Thyroid gland (tissue), 4 donors: ENCODE results near the gene ADGRG1.

Source experiments
- CTCF ChIP-seq, 6 experiments: fragments of 200-600 bp in 3 of 6; fragments of 450-650 bp in 3 of 6; sonication (generic) in 3 of 6; IDR thresholded peaks; one replicate each; pipeline ENCODE4 v1.5.1; 2016 to 2019; ENCODE audit warnings: antibody characterized with exemption in 6 of 6, mild to moderate bottlenecking in 2 of 6, inconsistent platforms in 1 of 6, moderate library complexity in 1 of 6
- POLR2A ChIP-seq, 2 donors: fragments of 450-650 bp; IDR thresholded peaks; one replicate each; pipeline ENCODE4 v1.6.1; 2017; ENCODE audit warnings: antibody characterized with exemption in 2 of 2, mild to moderate bottlenecking in 2 of 2, moderate library complexity in 1 of 2

GRCh38 chr16:57699481-57699880, 71.1 kb downstream of the ADGRG1 start:
- TF ChIP-seq POLR2A (IDR thresholded peaks at IDR 0.05) (no peak), CTCF (IDR thresholded peaks at IDR 0.05) (no peak)
